ENCODE data around the gene SH3RF3. TPM values are rescaled to one million over a fixed set of nuclear protein-coding genes. Genes with fewer than 3 reads are reported as not detected.

SH3RF3 gene
- total and polyA plus RNA-seq, 8 donors = 7.0 to 11.1 (median 8.3) TPM

DNA sequence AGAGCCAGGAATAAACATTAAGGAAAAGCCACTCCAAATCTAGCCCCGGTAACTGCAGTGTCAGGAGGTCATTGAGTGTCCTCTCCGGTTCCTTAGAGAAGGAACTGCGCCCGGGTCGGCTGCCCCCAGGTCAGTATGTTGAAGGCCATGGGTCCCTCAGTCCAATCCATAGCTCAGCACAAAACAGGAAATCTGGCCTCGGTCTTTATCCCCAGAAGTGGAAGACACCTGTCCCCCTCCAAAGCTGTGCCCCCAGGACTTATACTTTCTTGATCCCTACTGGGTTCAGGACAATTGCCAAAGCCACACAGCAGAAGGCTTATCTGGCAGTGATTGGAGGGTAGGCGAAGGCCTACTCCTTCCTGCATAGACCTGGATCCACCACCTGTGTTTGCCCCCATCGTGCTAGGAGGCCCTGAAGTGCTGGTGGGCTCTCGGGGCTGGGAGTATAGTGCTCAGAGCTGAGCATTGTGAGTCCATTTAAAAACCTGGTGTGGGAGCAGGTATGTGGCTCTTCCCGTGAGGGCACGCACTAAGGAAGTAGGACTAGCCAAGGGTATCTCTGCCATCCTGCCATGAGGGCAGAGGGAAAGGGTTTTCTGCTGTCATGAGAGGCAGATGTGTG, 306.2 kb downstream of the SH3RF3 start:
- intact Hi-C loops (cut with DNase I) = no loop called here
- Histone ChIP-seq H3K9me3 (no peaks in the 10 kb centered on the region), H3K4me1 (peaks cover 0 to 3% of the 10 kb centered on the region in 2 donors), H3K27ac (no peak overlapping the region), H3K4me3 (no peak overlapping the region), H3K27me3 (no peaks in the 10 kb centered on the region), H3K36me3 (peaks cover 0 to 6% of the 10 kb centered on the region in 2 donors)
- ATAC-seq (no peak), DNase-seq (peak in 1 of 4 donors; percentile 13)
- TF ChIP-seq, protein P1, sequence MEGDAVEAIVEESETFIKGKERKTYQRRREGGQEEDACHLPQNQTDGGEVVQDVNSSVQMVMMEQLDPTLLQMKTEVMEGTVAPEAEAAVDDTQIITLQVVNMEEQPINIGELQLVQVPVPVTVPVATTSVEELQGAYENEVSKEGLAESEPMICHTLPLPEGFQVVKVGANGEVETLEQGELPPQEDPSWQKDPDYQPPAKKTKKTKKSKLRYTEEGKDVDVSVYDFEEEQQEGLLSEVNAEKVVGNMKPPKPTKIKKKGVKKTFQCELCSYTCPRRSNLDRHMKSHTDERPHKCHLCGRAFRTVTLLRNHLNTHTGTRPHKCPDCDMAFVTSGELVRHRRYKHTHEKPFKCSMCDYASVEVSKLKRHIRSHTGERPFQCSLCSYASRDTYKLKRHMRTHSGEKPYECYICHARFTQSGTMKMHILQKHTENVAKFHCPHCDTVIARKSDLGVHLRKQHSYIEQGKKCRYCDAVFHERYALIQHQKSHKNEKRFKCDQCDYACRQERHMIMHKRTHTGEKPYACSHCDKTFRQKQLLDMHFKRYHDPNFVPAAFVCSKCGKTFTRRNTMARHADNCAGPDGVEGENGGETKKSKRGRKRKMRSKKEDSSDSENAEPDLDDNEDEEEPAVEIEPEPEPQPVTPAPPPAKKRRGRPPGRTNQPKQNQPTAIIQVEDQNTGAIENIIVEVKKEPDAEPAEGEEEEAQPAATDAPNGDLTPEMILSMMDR (IDR thresholded peaks at IDR 0.05) = no peak

DNA sequence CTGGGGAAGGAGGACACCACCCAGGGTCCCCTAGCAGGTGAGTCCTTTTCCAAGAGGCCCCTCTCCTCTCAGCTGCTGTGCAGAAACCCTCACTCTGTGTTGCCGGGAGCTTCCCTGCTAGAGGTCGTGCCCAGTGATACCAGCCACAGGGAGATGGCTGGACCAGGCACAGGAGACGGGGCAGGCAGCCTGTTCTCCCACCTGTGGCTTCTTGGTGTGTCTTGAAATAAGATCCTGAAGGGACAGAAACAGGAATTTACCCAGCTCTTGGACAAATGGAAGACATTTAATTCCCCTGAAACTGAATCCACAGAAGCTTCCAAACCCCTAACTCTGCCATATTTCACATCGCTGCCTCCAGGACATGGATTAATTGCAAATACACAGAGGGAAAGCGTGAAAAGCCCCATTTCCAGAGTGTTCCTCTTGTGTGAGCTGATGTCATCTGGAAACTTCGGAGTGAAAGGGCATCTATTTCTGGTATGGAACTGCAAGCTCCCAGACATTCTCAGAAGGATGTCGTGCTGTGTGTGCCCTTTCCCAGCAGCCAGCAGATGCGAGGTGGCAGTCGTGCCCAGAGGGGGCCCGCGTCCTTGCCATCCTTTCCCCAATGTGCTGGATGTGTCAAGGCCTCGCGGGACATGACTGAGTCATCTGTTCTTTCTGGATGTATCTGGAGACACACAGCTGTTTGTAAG, 307.0 kb downstream of the SH3RF3 start:
- Histone ChIP-seq H3K9me3 (peaks cover 0 to 3% of the 10 kb centered on the region in 2 donors), H3K4me3 (no peak overlapping the region), H3K36me3 (peaks cover 0 to 6% of the 10 kb centered on the region in 2 donors), H3K4me1 (peaks cover 0 to 3% of the 10 kb centered on the region in 2 donors), H3K27me3 (no peaks in the 10 kb centered on the region), H3K27ac (no peak overlapping the region)
- TF ChIP-seq, protein P1 (IDR thresholded peaks at IDR 0.05) = no peak
- ATAC-seq (no peak), DNase-seq (peak in 1 of 4 donors; percentile 24)
- intact Hi-C loops (cut with DNase I) = no loop called here

DNA sequence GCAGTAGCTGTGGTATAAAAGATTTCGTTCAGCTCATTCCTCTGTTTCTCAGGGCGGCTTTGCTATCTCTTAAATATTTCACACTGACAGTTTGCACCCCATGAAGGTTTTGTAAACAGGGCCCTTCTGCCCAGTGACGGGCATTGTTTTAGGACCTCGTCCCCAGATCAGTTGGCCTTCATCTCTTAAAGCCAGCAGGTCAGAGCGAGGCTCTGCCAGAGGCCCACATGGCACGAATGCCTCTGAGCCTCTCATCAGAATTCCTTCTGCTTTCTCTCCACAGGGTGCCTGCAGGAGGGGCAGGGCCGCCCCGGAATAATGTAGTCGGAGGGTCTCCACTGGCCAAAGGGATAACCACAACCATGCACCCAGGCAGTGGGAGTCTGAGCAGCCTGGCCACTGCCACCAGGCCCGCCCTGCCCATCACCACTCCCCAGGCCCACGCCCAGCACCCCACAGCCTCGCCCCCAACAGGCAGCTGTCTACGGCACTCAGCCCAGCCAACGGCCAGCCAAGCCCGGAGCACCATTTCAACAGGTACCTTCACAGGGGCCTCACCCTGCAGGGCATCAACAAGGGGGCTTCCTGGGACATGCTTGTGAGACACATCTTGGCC, 307.7 kb downstream of the SH3RF3 start:
- DNase-seq (peak in 1 of 4 donors; percentile 29), ATAC-seq (no peak)
- Histone ChIP-seq H3K27me3 (no peaks in the 10 kb centered on the region), H3K4me1 (peaks cover 0 to 3% of the 10 kb centered on the region in 2 donors), H3K36me3 (peaks cover 0 to 6% of the 10 kb centered on the region in 2 donors), H3K27ac (peak overlapping the region in 1 of 2 donors; percentile 22), H3K4me3 (no peak overlapping the region), H3K9me3 (peaks cover 0 to 9% of the 10 kb centered on the region in 2 donors)
- TF ChIP-seq, protein P1 (IDR thresholded peaks at IDR 0.05) = no peak
- intact Hi-C loops (cut with DNase I) = no loop called here

DNA sequence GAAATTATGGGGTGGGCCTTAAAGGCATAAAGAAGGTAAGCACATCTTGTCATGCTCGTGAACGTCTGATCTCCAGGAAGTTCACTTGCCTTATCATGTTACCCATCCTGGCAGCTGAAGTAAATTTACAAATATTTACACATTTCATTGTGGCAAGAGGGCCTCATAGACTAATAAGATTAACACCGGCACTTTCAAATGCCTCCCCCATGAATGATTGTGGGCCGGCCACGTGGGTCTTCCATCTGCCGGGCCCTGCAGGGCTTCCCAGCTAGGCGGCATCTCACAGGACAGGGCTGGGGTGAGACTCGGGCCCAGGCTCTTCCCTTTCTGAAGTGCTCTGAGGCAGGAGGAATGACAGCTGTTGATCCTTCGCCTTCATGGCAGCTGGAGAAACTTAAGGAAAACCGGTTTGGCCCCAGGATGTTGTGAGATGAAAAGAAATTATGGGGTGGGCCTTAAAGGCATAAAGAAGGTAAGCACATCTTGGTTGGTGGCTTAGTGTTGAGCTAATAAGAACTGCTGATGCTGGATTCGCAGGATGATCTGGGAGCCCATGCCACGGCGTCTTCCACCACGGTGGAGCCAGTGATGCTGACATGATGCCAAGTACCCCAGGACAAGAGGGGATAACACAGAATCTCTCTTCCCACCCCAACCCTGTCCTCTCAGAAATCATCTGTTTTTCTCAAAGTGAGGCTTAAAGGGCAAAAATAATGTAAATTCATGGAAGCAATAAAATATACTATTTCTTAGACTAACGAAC, 308.5 kb downstream of the SH3RF3 start:
- ATAC-seq (peak; percentile 5), DNase-seq (peak in 2 of 4 donors; percentile 13 to 24)
- Histone ChIP-seq H3K9me3 (peaks cover 0 to 17% of the 10 kb centered on the region in 2 donors), H3K4me3 (no peak overlapping the region), H3K27me3 (no peaks in the 10 kb centered on the region), H3K36me3 (peaks cover 0 to 6% of the 10 kb centered on the region in 2 donors), H3K4me1 (peaks cover 0 to 3% of the 10 kb centered on the region in 2 donors), H3K27ac (no peak overlapping the region)
- TF ChIP-seq, protein P1 (IDR thresholded peaks at IDR 0.05) = no peak
- intact Hi-C loops (cut with DNase I) = no loop called here
